ENCODE results near the gene PRIM2.

- TF ChIP-seq REST (IDR thresholded peaks at IDR 0.05; ENCODE audit: low read depth) (no peak), CEBPB (IDR thresholded peaks at IDR 0.05) (no peak), MAX (IDR thresholded peaks at IDR 0.05) (no peak), FOXM1 (IDR thresholded peaks at IDR 0.05; ENCODE audit: borderline replicate concordance, low read depth) (no peak), TCF12 (IDR thresholded peaks at IDR 0.05; ENCODE audit: low read depth) (no peak), NFIC (IDR thresholded peaks at IDR 0.05) (no peak), EGR1 (IDR thresholded peaks at IDR 0.05) (no peak)
Measured at GRCh38 chr6:57432919-57433684, 115.7 kb downstream of the PRIM2 start.
